Activated T-helper 1 cell treated with anti-CD3 and anti-CD28 coated beads, Interleukin-12 subunit alpha, Interleukin-12 subunit beta, Interleukin-2, Interleukin-4 antibody, amounts not matched to agents 30 ng/mL and 10 ng/mL and 1 ng/mL, durations not matched to agents 14 hours and 24 hours and 36 hours (primary cell): ENCODE measurements around the gene RPL4. TPM values are rescaled to one million over a fixed set of nuclear protein-coding genes. Genes with fewer than 3 reads are reported as not detected.
"Not testable (repeated sequence)": the region's sequence is repeated elsewhere in the genome, so short reads cannot be mapped to it uniquely, and the experiment has no call there.

ENCODE experiments used
- DNase-seq: peaks from one replicate; pipeline ENCODE4 v3.0.0; 2021; ENCODE audit warnings: low spot score
- H3K27ac Mint-ChIP-seq: one replicate; pipeline ENCODE4 v1.8.0; 2021; ENCODE audit warnings: mild to moderate bottlenecking, mixed read lengths
- H3K27me3 Mint-ChIP-seq: one replicate; pipeline ENCODE4 v1.8.0; 2022; ENCODE audit warnings: mild to moderate bottlenecking, moderate library complexity, mixed read lengths; ENCODE audit not compliant: insufficient read depth
- H3K36me3 Mint-ChIP-seq: one replicate; pipeline ENCODE4 v1.8.0; 2021; ENCODE audit warnings: low read depth, mixed read lengths
- H3K4me1 Mint-ChIP-seq: one replicate; pipeline ENCODE4 v1.8.0; 2021; ENCODE audit warnings: low read depth, mixed read lengths
- H3K4me3 Mint-ChIP-seq: one replicate; pipeline ENCODE4 v1.8.0; 2021; ENCODE audit warnings: mild to moderate bottlenecking, moderate library complexity, mixed read lengths
- H3K9me3 Mint-ChIP-seq: one replicate; pipeline ENCODE4 v1.8.0; 2021; ENCODE audit warnings: mixed read lengths
- intact Hi-C: fragments of 100-400 bp; cut with micrococcal nuclease; formaldehyde crosslinking; loops from one replicate; pipeline ENCODE4 v1.15.1; 2024
- total RNA-seq: library from RNA; stranded (reverse); gene quantifications from 2 replicates; pipeline ENCODE4 v1.2.3, GENCODE V29; 2022

Gene RPL4
- total RNA-seq, 1 donor from 2014 or later: 3,091 TPM

- Mint-ChIP-seq H3K9me3 (no peaks in the 10 kb centered on the region), H3K4me1 (no peaks in the 10 kb centered on the region)
- DNase-seq: no peak
These were observed 20.0 kb downstream of the RPL4 start for GRCh38 chr15:66484539-66485112.

GRCh38 chr15:66483131-66483566 lies 21.5 kb downstream of the RPL4 start:
- H3K36me3 Mint-ChIP-seq: peaks cover 40% of the 10 kb centered on the region
- no peaks in the 10 kb centered on the region for H3K27me3 Mint-ChIP-seq
- intact Hi-C loops: no loop called here
- DNase-seq: no peak
- no peaks in the 10 kb centered on the region for H3K4me1 Mint-ChIP-seq
- H3K9me3 Mint-ChIP-seq: no peaks in the 10 kb centered on the region
- no peak overlapping the region for H3K4me3 Mint-ChIP-seq
- H3K27ac Mint-ChIP-seq: no peak overlapping the region

More at GRCh38 chr15:66484539-66485112, 20.0 kb downstream of the RPL4 start:
- intact Hi-C loops: no loop called here
- Mint-ChIP-seq H3K27ac (no peak overlapping the region), H3K27me3 (no peaks in the 10 kb centered on the region), H3K4me3 (no peak overlapping the region), H3K36me3 (peaks cover 37% of the 10 kb centered on the region)

GRCh38 chr15:66482539-66482938 lies 22.1 kb downstream of the RPL4 start:
- DNase-seq: no peak

GRCh38 chr15:66481107-66481856 lies 23.4 kb downstream of the RPL4 start:
- Mint-ChIP-seq H3K36me3 (peaks cover 34% of the 10 kb centered on the region), H3K27me3 (no peaks in the 10 kb centered on the region), H3K27ac (no peak overlapping the region), H3K9me3 (no peaks in the 10 kb centered on the region), H3K4me1 (peaks cover 9% of the 10 kb centered on the region), H3K4me3 (no peak overlapping the region)
- DNase-seq: no peak
- intact Hi-C loops: no loop called here

More at GRCh38 chr15:66482539-66482938, 22.1 kb downstream of the RPL4 start:
- no peaks in the 10 kb centered on the region for H3K27me3 Mint-ChIP-seq
- no peaks in the 10 kb centered on the region for H3K9me3 Mint-ChIP-seq
- H3K27ac Mint-ChIP-seq: peak overlapping the region; percentile 25
- H3K36me3 Mint-ChIP-seq: peaks cover 39% of the 10 kb centered on the region
- no peaks in the 10 kb centered on the region for H3K4me1 Mint-ChIP-seq
- no peak overlapping the region for H3K4me3 Mint-ChIP-seq
- intact Hi-C loops: no loop called here

GRCh38 chr15:66480267-66480666 lies 24.4 kb downstream of the RPL4 start:
- Mint-ChIP-seq H3K27me3 (no peaks in the 10 kb centered on the region), H3K27ac (peak overlapping the region; percentile 24), H3K4me1 (peaks cover 18% of the 10 kb centered on the region), H3K4me3 (no peak overlapping the region), H3K36me3 (peaks cover 39% of the 10 kb centered on the region), H3K9me3 (no peaks in the 10 kb centered on the region)
- no peak for DNase-seq
- intact Hi-C loops: no loop called here

- no peak for DNase-seq
- Mint-ChIP-seq H3K27me3 (no peaks in the 10 kb centered on the region), H3K36me3 (peaks cover 30% of the 10 kb centered on the region), H3K4me3 (no peak overlapping the region), H3K27ac (no peak overlapping the region), H3K4me1 (peaks cover 44% of the 10 kb centered on the region), H3K9me3 (no peaks in the 10 kb centered on the region)
- intact Hi-C loops: no loop called here
These were observed 27.6 kb downstream of the RPL4 start for GRCh38 chr15:66477011-66477410.

GRCh38 chr15:66476535-66476934 lies 28.1 kb downstream of the RPL4 start:
- Mint-ChIP-seq H3K9me3 (no peaks in the 10 kb centered on the region), H3K36me3 (peaks cover 26% of the 10 kb centered on the region), H3K4me1 (peaks cover 46% of the 10 kb centered on the region), H3K27ac (peak overlapping the region; percentile 76), H3K4me3 (no peak overlapping the region), H3K27me3 (no peaks in the 10 kb centered on the region)
- DNase-seq: no peak
- intact Hi-C loops: no loop called here

- Mint-ChIP-seq H3K27me3 (no peaks in the 10 kb centered on the region), H3K36me3 (peaks cover 18% of the 10 kb centered on the region), H3K4me1 (peaks cover 61% of the 10 kb centered on the region), H3K4me3 (no peak overlapping the region), H3K27ac (no peak overlapping the region), H3K9me3 (no peaks in the 10 kb centered on the region)
- intact Hi-C loops: loop anchor here (5.0 kb wide), 2 partner anchors 43 to 73 kb away; no protein-coding TSS in a partner anchor
- no peak for DNase-seq
These were observed 29.7 kb downstream of the RPL4 start for GRCh38 chr15:66474963-66475362.

GRCh38 chr15:66474135-66474534 lies 30.5 kb downstream of the RPL4 start:
- Mint-ChIP-seq H3K4me3 (no peak overlapping the region), H3K9me3 (no peaks in the 10 kb centered on the region), H3K4me1 (peaks cover 61% of the 10 kb centered on the region), H3K27ac (peak overlapping the region; percentile 55), H3K27me3 (no peaks in the 10 kb centered on the region), H3K36me3 (peaks cover 14% of the 10 kb centered on the region)
- no peak for DNase-seq
- intact Hi-C loops: loop anchor here (5.0 kb wide), 2 partner anchors 42 to 72 kb away; no protein-coding TSS in a partner anchor

- H3K4me1 Mint-ChIP-seq: peaks cover 61% of the 10 kb centered on the region
- no peaks in the 10 kb centered on the region for H3K27me3 Mint-ChIP-seq
- H3K27ac Mint-ChIP-seq: peak overlapping the region; percentile 80
- H3K36me3 Mint-ChIP-seq: peaks cover 16% of the 10 kb centered on the region
- peak; percentile 52 for DNase-seq
- H3K9me3 Mint-ChIP-seq: no peaks in the 10 kb centered on the region
- peak overlapping the region; percentile 1 for H3K4me3 Mint-ChIP-seq
- intact Hi-C loops: loop anchor here (1.0 to 5.0 kb wide), 4 partner anchors 40 to 116 kb away; partner anchors contain the start of genes MAP2K1 and TIPIN
These were observed 32.3 kb downstream of the RPL4 start for GRCh38 chr15:66472176-66472999.

- H3K4me3 Mint-ChIP-seq, H3K27me3 Mint-ChIP-seq, DNase-seq, H3K9me3 Mint-ChIP-seq: not testable (repeated sequence)
- H3K36me3 Mint-ChIP-seq: peaks cover 16% of the 10 kb centered on the region
- peaks cover 49% of the 10 kb centered on the region for H3K4me1 Mint-ChIP-seq
- peak overlapping the region; percentile 42 for H3K27ac Mint-ChIP-seq
- intact Hi-C loops: loop anchor here (5.0 kb wide), 2 partner anchors 39 to 69 kb away; no protein-coding TSS in a partner anchor
These were observed 33.8 kb downstream of the RPL4 start for GRCh38 chr15:66470825-66471224.

- H3K4me3 Mint-ChIP-seq, H3K27me3 Mint-ChIP-seq, H3K27ac Mint-ChIP-seq, H3K9me3 Mint-ChIP-seq, intact Hi-C loops, DNase-seq: not testable (repeated sequence)
- peaks cover 14% of the 10 kb centered on the region for H3K36me3 Mint-ChIP-seq
- peaks cover 22% of the 10 kb centered on the region for H3K4me1 Mint-ChIP-seq
These were observed 37.3 kb downstream of the RPL4 start for GRCh38 chr15:66467162-66468040.
